ENCODE measurements around the gene ERP27. TPM values are rescaled to one million over a fixed set of nuclear protein-coding genes. Genes with fewer than 3 reads are reported as not detected.

Gene ERP27
- total and polyA plus RNA-seq, 8 donors: 1.1 to 12.3 (median 1.3) TPM; not detected in 1

DNA sequence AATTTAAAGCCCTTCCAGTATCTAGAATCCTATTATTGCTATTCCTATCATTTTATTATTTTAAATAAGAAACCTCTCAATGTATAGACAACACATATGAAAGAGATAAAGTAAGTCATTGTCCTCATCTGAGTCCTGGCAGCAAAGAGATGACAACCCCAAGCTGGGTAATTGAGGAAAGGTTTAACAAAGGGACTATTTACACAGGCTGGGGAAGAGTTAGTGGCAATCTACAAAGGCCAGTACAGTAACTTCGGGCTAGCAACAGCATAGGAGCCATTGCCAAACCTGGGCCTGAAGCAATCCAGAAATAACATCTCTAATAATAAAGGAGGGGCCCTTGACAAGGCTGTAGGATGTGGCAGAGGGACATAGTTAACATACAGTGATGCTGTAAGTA is 45.7 kb upstream of the ERP27 start:
- no peaks in the 10 kb centered on the region for H3K27me3 ChIP-seq
- peaks cover 0 to 6% (median 0%) of the 10 kb centered on the region in 4 donors for H3K4me1 ChIP-seq
- H3K9me3 ChIP-seq: no peaks in the 10 kb centered on the region
- intact Hi-C loops (cut with DNase I; ENCODE audit: low total_unique reads): no loop called here
- no peak overlapping the region for H3K4me3 ChIP-seq
- H3K36me3 ChIP-seq: no peaks in the 10 kb centered on the region
- DNase-seq: no peak
- TF ChIP-seq, protein P1, sequence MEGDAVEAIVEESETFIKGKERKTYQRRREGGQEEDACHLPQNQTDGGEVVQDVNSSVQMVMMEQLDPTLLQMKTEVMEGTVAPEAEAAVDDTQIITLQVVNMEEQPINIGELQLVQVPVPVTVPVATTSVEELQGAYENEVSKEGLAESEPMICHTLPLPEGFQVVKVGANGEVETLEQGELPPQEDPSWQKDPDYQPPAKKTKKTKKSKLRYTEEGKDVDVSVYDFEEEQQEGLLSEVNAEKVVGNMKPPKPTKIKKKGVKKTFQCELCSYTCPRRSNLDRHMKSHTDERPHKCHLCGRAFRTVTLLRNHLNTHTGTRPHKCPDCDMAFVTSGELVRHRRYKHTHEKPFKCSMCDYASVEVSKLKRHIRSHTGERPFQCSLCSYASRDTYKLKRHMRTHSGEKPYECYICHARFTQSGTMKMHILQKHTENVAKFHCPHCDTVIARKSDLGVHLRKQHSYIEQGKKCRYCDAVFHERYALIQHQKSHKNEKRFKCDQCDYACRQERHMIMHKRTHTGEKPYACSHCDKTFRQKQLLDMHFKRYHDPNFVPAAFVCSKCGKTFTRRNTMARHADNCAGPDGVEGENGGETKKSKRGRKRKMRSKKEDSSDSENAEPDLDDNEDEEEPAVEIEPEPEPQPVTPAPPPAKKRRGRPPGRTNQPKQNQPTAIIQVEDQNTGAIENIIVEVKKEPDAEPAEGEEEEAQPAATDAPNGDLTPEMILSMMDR (IDR thresholded peaks at IDR 0.05): no peak
- TF ChIP-seq POLR2AphosphoS5 (IDR thresholded peaks at IDR 0.05) (no peak), EP300 (IDR thresholded peaks at IDR 0.05) (no peak), POLR2A (IDR thresholded peaks at IDR 0.05) (no peak)
- H3K27ac ChIP-seq: no peak overlapping the region
- 61 to 74% (median 68%) methylated on average over 1 of the region's 1 CpG for WGBS, 5 donors

DNA sequence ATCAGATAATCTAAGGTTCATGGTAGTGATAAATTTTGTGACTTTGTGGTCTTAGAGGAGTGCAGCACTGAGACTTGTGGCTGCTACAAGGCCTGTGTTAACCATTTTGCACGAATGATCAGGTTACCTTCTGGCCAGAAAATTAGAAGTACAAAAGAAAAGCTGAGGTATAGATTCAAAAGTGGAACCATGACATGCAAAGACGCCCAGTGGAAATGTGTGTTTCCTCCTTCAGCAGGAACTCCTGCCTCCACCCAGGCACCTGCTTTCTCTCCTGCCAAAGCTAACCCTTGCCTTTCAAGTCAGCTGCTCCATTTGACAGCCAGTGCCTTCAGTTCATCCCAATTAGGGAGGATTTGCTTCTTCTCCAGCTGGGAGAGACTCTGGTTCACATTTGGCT is 44.7 kb upstream of the ERP27 start:
- Histone ChIP-seq H3K9me3 (no peaks in the 10 kb centered on the region), H3K4me1 (peaks cover 0 to 6% (median 0%) of the 10 kb centered on the region in 4 donors), H3K36me3 (no peaks in the 10 kb centered on the region), H3K4me3 (no peak overlapping the region), H3K27me3 (no peaks in the 10 kb centered on the region), H3K27ac (peak overlapping the region in 1 of 5 donors; percentile 2)
- intact Hi-C loops (cut with DNase I; ENCODE audit: low total_unique reads): no loop called here
- DNase-seq: no peak
- WGBS, 5 donors: 40 to 68% (median 48%) methylated on average over 2 of the region's 2 CpGs
- TF ChIP-seq POLR2AphosphoS5 (IDR thresholded peaks at IDR 0.05) (no peak), EP300 (IDR thresholded peaks at IDR 0.05) (no peak), POLR2A (IDR thresholded peaks at IDR 0.05) (no peak)
- TF ChIP-seq, protein P1 (IDR thresholded peaks at IDR 0.05): no peak

DNA sequence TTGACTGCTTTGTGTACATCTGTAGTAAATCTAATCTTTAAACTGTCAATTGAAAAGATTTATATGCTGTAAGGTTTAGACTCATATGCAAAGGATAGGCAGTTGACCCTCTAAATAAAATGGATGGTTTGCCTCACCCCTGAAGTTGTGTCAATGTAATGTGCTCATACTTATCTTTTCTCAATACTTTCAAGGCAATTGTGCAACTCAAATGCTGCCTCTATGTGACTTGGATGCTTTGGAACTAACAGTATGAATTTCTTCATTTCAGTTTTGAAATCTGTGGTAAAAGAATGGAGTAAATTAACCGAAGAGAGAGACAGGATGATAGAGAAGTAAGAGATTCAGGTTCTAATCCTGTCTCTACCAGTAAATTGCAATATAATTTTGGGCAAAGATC is 44.2 kb upstream of the ERP27 start:
- intact Hi-C loops (cut with DNase I; ENCODE audit: low total_unique reads): no loop called here
- no peak for DNase-seq
- Histone ChIP-seq H3K4me1 (peaks cover 0 to 6% (median 0%) of the 10 kb centered on the region in 4 donors), H3K4me3 (no peak overlapping the region), H3K9me3 (no peaks in the 10 kb centered on the region), H3K27ac (peak overlapping the region in 1 of 5 donors; percentile 2), H3K36me3 (no peaks in the 10 kb centered on the region), H3K27me3 (no peaks in the 10 kb centered on the region)
- TF ChIP-seq POLR2A (IDR thresholded peaks at IDR 0.05): no peak
- TF ChIP-seq, protein P1 (IDR thresholded peaks at IDR 0.05): no peak
- TF ChIP-seq EP300 (IDR thresholded peaks at IDR 0.05): no peak
- no peak for TF ChIP-seq POLR2AphosphoS5 (IDR thresholded peaks at IDR 0.05)
- 85 to 97% (median 88%) methylated on average over 1 of the region's 1 CpG for WGBS, 5 donors

DNA sequence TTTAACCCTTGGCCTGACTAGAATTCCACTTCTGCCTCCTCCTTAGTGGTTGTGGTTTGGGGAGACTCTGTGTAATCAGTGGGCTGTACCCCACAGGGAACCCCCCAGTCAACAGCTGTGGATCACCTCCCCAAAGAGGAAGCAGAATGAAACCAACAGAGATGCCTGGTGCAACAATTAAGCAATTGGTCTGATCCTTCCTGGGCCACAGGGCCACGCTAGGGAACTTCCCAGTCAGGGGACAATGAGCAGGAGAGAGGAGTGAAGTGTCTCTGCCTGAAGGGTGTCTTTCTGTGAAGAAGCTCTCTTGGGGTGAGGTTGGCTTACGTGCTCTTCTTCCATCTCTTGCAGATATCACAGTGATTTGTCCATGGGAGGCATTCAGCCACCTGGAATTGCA is 42.7 kb upstream of the ERP27 start:
- 85 to 100% (median 91%) methylated on average over 2 of the region's 2 CpGs for WGBS, 5 donors
- intact Hi-C loops (cut with DNase I; ENCODE audit: low total_unique reads): no loop called here
- no peak overlapping the region for H3K27ac ChIP-seq
- H3K4me3 ChIP-seq: no peak overlapping the region
- H3K27me3 ChIP-seq: no peaks in the 10 kb centered on the region
- H3K36me3 ChIP-seq: no peaks in the 10 kb centered on the region
- TF ChIP-seq EP300 (IDR thresholded peaks at IDR 0.05): no peak
- no peak for TF ChIP-seq POLR2A (IDR thresholded peaks at IDR 0.05)
- TF ChIP-seq POLR2AphosphoS5 (IDR thresholded peaks at IDR 0.05): no peak
- H3K4me1 ChIP-seq: peaks cover 0 to 6% (median 0%) of the 10 kb centered on the region in 4 donors
- H3K9me3 ChIP-seq: no peaks in the 10 kb centered on the region
- DNase-seq: no peak

DNA sequence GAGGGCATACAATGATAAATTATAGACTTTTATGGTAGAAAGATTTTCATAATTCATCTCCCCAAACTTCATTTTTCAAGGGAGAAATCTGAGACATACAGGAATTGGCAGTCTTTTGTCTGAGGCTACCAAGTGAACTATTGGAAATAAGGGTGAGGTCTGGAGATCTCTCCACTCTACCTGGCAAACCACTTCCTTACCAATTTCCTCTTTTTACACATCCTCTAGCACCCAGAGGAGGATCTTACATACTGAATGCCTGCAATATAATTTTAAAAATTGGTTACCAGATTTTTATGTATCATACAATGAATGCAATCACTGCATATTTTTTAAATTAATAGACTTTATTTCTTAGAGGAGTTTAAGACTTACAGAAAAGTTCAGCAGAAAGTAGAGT is 41.1 kb upstream of the ERP27 start:
- no peaks in the 10 kb centered on the region for H3K9me3 ChIP-seq
- DNase-seq: no peak
- intact Hi-C loops (cut with DNase I; ENCODE audit: low total_unique reads): no loop called here
- no peaks in the 10 kb centered on the region for H3K27me3 ChIP-seq
- no peak overlapping the region for H3K27ac ChIP-seq
- H3K4me3 ChIP-seq: no peak overlapping the region
- TF ChIP-seq POLR2AphosphoS5 (IDR thresholded peaks at IDR 0.05) (no peak), EP300 (IDR thresholded peaks at IDR 0.05) (no peak), POLR2A (IDR thresholded peaks at IDR 0.05) (no peak)
- TF ChIP-seq, protein P1 (IDR thresholded peaks at IDR 0.05): no peak
- peaks cover 0 to 6% (median 0%) of the 10 kb centered on the region in 4 donors for H3K4me1 ChIP-seq
- no peaks in the 10 kb centered on the region for H3K36me3 ChIP-seq

Measured in stomach (tissue), 9 donors.